Ascending aorta (tissue), 2 donors: ENCODE results near the gene CD300LD. TPM values are rescaled to one million over a fixed set of nuclear protein-coding genes. Genes with fewer than 3 reads are reported as not detected.
"Not testable (repeated sequence)": the region's sequence is repeated elsewhere in the genome, so short reads cannot be mapped to it uniquely, and the experiment has no call there.

ENCODE experiments used
- DNase-seq, 2 donors: peaks; one replicate each; pipeline ENCODE4 v3.0.0-alpha.2; 2019; ENCODE audit warnings: low spot score in 2 of 2
- H3K27ac ChIP-seq, 2 donors: fragments of 200-600 bp; sonication (generic); one replicate each; pipeline ENCODE4 v1.5.1; 2016 to 2017; ENCODE audit warnings: mild to moderate bottlenecking in 1 of 2
- H3K27me3 ChIP-seq: fragments of 200-600 bp; sonication (generic); one replicate; pipeline ENCODE4 v1.5.1; 2017
- H3K36me3 ChIP-seq, 2 donors: fragments of 200-600 bp; sonication (generic); one replicate each; pipeline ENCODE4 v1.5.1; 2016
- H3K4me1 ChIP-seq, 2 donors: fragments of 200-600 bp; sonication (generic); one replicate each; pipeline ENCODE4 v1.5.1; 2016 to 2017; ENCODE audit warnings: mild to moderate bottlenecking in 1 of 2
- H3K4me3 ChIP-seq, 2 donors: fragments of 200-600 bp; sonication (generic); one replicate each; pipeline ENCODE4 v1.5.1; 2016 to 2017; ENCODE audit warnings: mild to moderate bottlenecking in 1 of 2
- H3K9me3 ChIP-seq, 2 donors: fragments of 200-600 bp; sonication (generic); one replicate each; pipeline ENCODE4 v1.5.1; 2016
- intact Hi-C: fragments of 100-400 bp; cut with DNase I; formaldehyde crosslinking; loops from one replicate; pipeline ENCODE4 v1.15.1; 2023
- total RNA-seq: library from RNA; depleted of rRNA; stranded (reverse); fragments of >200 nt; gene quantifications from one replicate; pipeline ENCODE4 v1.1.0, GENCODE V29; 2016
- TF ChIP-seq, protein P1 (sequence below), 3 experiments: fragments of 200-600 bp in 2 of 3; fragments of 450-650 bp in 1 of 3; sonication (generic) in 2 of 3; IDR thresholded peaks; one replicate each; pipeline ENCODE4 v1.5.1; 2016 to 2019; ENCODE audit warnings: antibody characterized with exemption in 3 of 3, mild to moderate bottlenecking in 1 of 3, moderate library complexity in 1 of 3

Gene CD300LD
- total RNA-seq, 1 donor from 2014 or later, result not detected

DNA sequence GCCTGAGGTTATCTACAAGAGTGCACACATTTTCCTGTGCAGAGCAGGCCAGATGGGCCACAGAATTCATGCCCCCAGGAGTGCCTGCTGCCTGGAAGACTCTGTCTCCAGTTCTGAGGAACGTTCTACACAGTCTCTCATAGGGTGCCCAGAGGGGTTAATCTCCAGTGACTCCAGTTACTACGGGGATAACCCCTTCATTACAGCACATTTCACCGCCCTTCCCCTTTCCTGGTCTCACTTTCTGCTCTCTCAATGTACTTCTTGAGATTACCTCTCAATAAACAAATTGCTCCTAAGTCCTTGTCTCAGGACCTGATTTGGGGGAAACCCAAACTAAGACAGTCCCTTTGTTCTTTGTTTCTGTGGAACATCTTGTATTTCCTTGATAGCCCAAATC is 30.5 kb downstream of the CD300LD start:
- DNase-seq, result no peak
- H3K27me3 ChIP-seq, result no peaks in the 10 kb centered on the region
- no peaks in the 10 kb centered on the region for H3K36me3 ChIP-seq
- no peak overlapping the region for H3K4me3 ChIP-seq
- no peaks in the 10 kb centered on the region for H3K4me1 ChIP-seq
- H3K9me3 ChIP-seq, result no peaks in the 10 kb centered on the region
- intact Hi-C loops, result no loop called here
- TF ChIP-seq, protein P1, sequence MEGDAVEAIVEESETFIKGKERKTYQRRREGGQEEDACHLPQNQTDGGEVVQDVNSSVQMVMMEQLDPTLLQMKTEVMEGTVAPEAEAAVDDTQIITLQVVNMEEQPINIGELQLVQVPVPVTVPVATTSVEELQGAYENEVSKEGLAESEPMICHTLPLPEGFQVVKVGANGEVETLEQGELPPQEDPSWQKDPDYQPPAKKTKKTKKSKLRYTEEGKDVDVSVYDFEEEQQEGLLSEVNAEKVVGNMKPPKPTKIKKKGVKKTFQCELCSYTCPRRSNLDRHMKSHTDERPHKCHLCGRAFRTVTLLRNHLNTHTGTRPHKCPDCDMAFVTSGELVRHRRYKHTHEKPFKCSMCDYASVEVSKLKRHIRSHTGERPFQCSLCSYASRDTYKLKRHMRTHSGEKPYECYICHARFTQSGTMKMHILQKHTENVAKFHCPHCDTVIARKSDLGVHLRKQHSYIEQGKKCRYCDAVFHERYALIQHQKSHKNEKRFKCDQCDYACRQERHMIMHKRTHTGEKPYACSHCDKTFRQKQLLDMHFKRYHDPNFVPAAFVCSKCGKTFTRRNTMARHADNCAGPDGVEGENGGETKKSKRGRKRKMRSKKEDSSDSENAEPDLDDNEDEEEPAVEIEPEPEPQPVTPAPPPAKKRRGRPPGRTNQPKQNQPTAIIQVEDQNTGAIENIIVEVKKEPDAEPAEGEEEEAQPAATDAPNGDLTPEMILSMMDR (IDR thresholded peaks at IDR 0.05), result no peak
- H3K27ac ChIP-seq, result no peak overlapping the region

DNA sequence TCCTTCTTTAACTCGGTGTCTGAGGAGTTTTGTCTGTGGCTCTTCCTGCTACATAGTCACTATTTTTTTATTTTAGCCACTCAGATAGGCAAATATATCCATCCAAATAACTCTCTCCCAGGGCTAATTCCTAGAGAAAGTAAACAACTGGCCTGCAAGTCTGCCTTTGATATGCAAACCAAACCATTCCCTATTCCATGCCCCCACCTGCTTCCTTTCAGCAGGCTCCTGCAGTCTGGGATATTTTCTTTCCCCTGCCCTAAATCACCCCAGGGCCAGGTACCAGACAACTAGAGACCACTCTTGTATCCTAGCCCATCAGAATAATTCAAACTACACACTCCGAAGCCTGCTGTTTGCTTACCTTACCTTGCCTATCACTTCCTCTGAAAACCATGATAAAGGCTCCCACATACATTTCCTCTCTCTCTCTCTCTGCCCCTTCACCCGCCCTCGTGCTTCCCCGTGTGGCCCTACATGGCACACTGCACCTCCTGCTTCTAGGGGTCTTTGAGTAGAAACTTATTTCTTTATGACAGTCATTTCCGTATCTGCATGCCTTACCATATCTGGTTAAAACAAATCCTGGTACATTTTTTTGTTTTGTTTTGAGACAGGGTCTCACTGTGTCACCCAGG is 33.1 kb downstream of the CD300LD start:
- H3K27ac ChIP-seq, result no peak overlapping the region
- TF ChIP-seq, protein P1 (IDR thresholded peaks at IDR 0.05), result no peak
- no peaks in the 10 kb centered on the region for H3K27me3 ChIP-seq
- H3K9me3 ChIP-seq, result no peaks in the 10 kb centered on the region
- DNase-seq, result no peak
- H3K36me3 ChIP-seq, result no peaks in the 10 kb centered on the region
- intact Hi-C loops, result no loop called here
- H3K4me3 ChIP-seq, result no peak overlapping the region
- no peaks in the 10 kb centered on the region for H3K4me1 ChIP-seq

DNA sequence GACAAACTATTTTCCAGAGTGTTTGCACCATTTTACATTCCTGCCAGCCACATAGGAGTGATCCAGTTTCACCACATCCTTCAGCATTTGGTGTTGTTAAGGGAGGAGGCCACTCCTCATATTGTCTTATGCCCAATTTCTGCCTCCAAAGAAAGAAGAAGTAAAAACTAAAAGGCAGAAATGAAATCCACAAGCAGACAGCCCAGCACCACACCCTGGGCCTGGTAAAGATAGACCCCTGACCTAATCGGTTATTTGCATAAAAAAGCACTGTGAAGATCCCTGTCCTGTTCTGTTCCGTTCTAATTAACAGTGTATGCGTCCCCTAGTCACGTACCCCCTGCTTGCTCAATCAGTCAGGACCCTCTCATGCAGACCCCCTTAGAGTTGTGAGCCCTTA is 33.7 kb downstream of the CD300LD start:
- H3K9me3 ChIP-seq, H3K4me3 ChIP-seq, H3K27me3 ChIP-seq, H3K36me3 ChIP-seq, intact Hi-C loops, H3K4me1 ChIP-seq, H3K27ac ChIP-seq, DNase-seq: not testable (repeated sequence)

DNA sequence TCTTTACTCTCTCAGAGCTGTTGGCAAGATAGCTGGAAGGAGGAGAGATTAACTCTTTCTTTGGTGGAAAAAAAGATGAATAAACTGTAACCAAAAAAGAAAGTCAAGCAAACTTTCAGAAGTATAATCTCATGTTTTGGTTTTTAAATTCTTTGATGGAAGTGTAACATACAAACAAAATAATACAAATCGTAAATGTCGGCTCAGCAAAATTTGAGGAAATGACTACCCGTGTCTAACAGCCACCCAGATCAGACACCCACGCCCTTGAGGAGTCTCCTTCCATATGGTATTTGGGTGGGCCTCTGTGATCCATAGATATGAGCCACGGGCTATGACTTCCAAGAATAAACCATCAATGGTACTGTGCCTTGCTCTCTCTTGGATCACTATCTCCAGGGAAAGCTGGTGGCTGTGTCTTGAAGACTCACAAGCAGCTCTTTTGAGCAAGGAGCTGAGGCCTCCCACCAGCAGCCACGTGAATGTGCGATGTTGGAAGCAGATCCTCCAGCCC is 36.6 kb downstream of the CD300LD start:
- TF ChIP-seq, protein P1 (IDR thresholded peaks at IDR 0.05), result no peak
- H3K36me3 ChIP-seq, result no peaks in the 10 kb centered on the region
- H3K27ac ChIP-seq, result no peak overlapping the region
- DNase-seq, result peak in 1 of 2 donors; percentile 27
- H3K4me1 ChIP-seq, result no peaks in the 10 kb centered on the region
- H3K27me3 ChIP-seq, result no peaks in the 10 kb centered on the region
- no peaks in the 10 kb centered on the region for H3K9me3 ChIP-seq
- no peak overlapping the region for H3K4me3 ChIP-seq
- intact Hi-C loops, result no loop called here

DNA sequence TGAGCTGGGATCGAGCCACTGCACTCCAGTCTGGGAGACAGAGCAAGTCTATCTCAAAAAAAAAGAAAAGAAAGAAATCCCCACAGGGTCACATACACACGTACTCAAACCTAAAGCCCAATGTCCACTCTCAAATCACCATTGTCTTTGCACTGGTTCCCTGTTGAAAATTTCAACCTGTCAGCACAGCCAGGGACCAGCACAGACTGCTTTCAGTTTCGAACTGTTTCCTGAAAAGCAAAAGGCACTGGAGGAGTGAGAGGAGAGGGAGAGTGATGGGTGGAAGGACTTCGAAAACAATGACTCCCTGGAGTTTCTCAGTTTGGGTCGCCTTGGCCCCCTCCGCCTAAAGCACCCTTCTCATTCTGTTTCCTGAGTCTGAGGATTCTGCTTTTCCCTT is 37.2 kb downstream of the CD300LD start:
- intact Hi-C loops, result no loop called here
- TF ChIP-seq, protein P1 (IDR thresholded peaks at IDR 0.05), result no peak

DNA sequence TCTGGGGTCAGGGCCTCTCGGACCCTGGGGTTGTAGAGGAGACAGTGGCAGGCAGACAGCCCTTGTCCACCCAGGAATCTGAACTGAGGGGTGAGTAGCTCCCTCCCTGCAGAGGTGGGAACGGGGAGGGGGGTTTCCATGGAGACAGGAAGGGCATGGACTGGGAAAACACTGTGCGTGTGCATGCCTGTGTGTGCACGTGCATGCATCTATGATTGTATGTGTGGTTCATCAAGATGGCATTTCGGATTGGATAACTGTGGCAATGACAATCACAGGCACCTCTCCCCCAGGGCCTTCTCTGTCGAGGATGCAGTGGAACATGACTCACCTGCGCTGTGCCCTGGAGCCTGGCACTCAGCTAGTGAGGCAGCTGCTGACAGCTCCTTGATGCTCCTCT is 40.0 kb downstream of the CD300LD start:
- TF ChIP-seq, protein P1 (IDR thresholded peaks at IDR 0.05), result no peak
- H3K9me3 ChIP-seq, result no peaks in the 10 kb centered on the region
- peak in 1 of 2 donors; percentile 25 for DNase-seq

More for the DNA sequence above, 37.2 kb downstream of the CD300LD start:
- Histone ChIP-seq H3K4me1 (no peaks in the 10 kb centered on the region), H3K4me3 (no peak overlapping the region), H3K9me3 (no peaks in the 10 kb centered on the region), H3K36me3 (no peaks in the 10 kb centered on the region), H3K27me3 (no peaks in the 10 kb centered on the region), H3K27ac (no peak overlapping the region)
- peak in 1 of 2 donors; percentile 11 for DNase-seq

More for the DNA sequence above, 40.0 kb downstream of the CD300LD start:
- no peaks in the 10 kb centered on the region for H3K36me3 ChIP-seq
- H3K4me3 ChIP-seq, result no peak overlapping the region
- H3K27me3 ChIP-seq, result no peaks in the 10 kb centered on the region
- intact Hi-C loops, result no loop called here
- no peak overlapping the region for H3K27ac ChIP-seq
- H3K4me1 ChIP-seq, result no peaks in the 10 kb centered on the region
